HCT116 (cell line): ENCODE data around the gene ANXA5. TPM values are rescaled to one million over a fixed set of nuclear protein-coding genes. Genes with fewer than 3 reads are reported as not detected.

ENCODE experiments used
- ATAC-seq: fragments of 200-7000 bp; cut with Tn5 transposase; 2 replicates; pipeline ENCODE4 v1.9.1; 2020; ENCODE audit warnings: mild to moderate bottlenecking, moderate library complexity
- BruUV-seq: library from RNA; stranded (reverse); fragments of 400-500 nt; replicated peaks from 2 replicates; lab custom pipeline; 2021; lab: Mats Ljungman, UMichigan
- CTCF ChIA-PET: fragments of 300-600 bp; sonication (Branson Sonifier 250); formaldehyde crosslinking; loops from one replicate; lab custom pipeline; 2021; ENCODE audit warnings: antibody characterized with exemption; lab: Charles Lee
- POLR2A ChIA-PET: fragments of 300-600, 350-600 bp; sonication (Branson Sonifier 250); formaldehyde crosslinking; loops from one replicate; lab custom pipeline; 2021; ENCODE audit warnings: antibody characterized with exemption; lab: Charles Lee
- RAD21 ChIA-PET, 2 experiments: fragments of 300-600 bp; sonication (Branson Sonifier 250); formaldehyde crosslinking; loops; one replicate each; lab custom pipeline; 2023; ENCODE audit warnings: low total read pairs in 2 of 2; ENCODE audit not compliant: uncharacterized antibody in 2 of 2, unreplicated experiment in 2 of 2, low non-redundant PET in 1 of 2; lab: Charles Lee
- DNase-seq: peaks from one replicate; pipeline ENCODE4 v3.0.0-alpha.2; 2010; ENCODE audit warnings: low read depth, low spot score
- H2AFZ ChIP-seq: fragments of 200-600 bp; shearing (Covaris generic), sonication (generic); 2 replicates; pipeline ENCODE4 v1.6.1; 2017; ENCODE audit warnings: low read depth, mixed run types, mixed read lengths, antibody characterized with exemption, low read length; ENCODE audit not compliant: poor library complexity, severe bottlenecking
- H3K27ac ChIP-seq: 2 replicates; pipeline ENCODE4 v1.5.1; 2012; ENCODE audit warnings: low read depth, low read length
- H3K27me3 ChIP-seq: fragments of 200-600 bp; sonication (generic); 2 replicates; pipeline ENCODE4 v1.6.1; 2016; ENCODE audit warnings: mixed run types, low read length, mixed read lengths; ENCODE audit not compliant: insufficient read depth
- H3K36me3 ChIP-seq, 2 experiments: fragments of 200-500 bp in 1 of 2; fragments of 200-600 bp in 1 of 2; sonication (Bioruptor generic) in 1 of 2; sonication (generic) in 1 of 2; 2 replicates each; pipeline versions ENCODE4 v1.5.1 to v1.6.1; 2014 to 2016; ENCODE audit warnings: low read length in 2 of 2, inconsistent platforms in 1 of 2, mixed read lengths in 1 of 2, mixed run types in 1 of 2; ENCODE audit not compliant: insufficient read depth in 2 of 2, control insufficient read depth in 1 of 2
- H3K4me1 ChIP-seq, 2 experiments: fragments of 200-600 bp in 1 of 2; sonication (generic) in 1 of 2; 2 replicates each; pipeline versions ENCODE4 v1.5.1 to v1.6.1; 2012 to 2017; ENCODE audit warnings: low read length in 2 of 2, inconsistent platforms in 1 of 2, mild to moderate bottlenecking in 1 of 2, mixed read lengths in 1 of 2, mixed run types in 1 of 2, moderate library complexity in 1 of 2; ENCODE audit not compliant: insufficient read depth in 2 of 2, control insufficient read depth in 1 of 2
- H3K4me2 ChIP-seq: fragments of 200-600 bp; sonication (generic); 2 replicates; pipeline ENCODE4 v1.6.1; 2017; ENCODE audit warnings: mixed run types, low read length, mixed read lengths
- H3K4me3 ChIP-seq, 2 experiments: fragments of 200-600 bp in 1 of 2; sonication (generic) in 1 of 2; replicated peaks in 1 of 2; 2 replicates each; pipeline ENCODE4 v1.5.1; 2011 to 2016; ENCODE audit warnings: low read length in 2 of 2, control low read depth in 1 of 2, low read depth in 1 of 2, mild to moderate bottlenecking in 1 of 2, mixed read lengths in 1 of 2, mixed run types in 1 of 2
- H3K79me2 ChIP-seq: fragments of 200-600 bp; sonication (generic); 2 replicates; pipeline ENCODE4 v1.6.1; 2017; ENCODE audit warnings: mild to moderate bottlenecking, mixed run types, low read length, moderate library complexity, mixed read lengths; ENCODE audit not compliant: insufficient read depth
- H3K9ac ChIP-seq: fragments of 200-600 bp; sonication (generic); 2 replicates; pipeline ENCODE4 v1.6.1; 2016; ENCODE audit warnings: low read length, mixed read lengths
- H3K9me2 ChIP-seq: fragments of 200-600 bp; sonication (generic), shearing (Covaris generic); 2 replicates; pipeline ENCODE4 v1.6.1; 2017; ENCODE audit warnings: mixed run types, mild to moderate bottlenecking, moderate library complexity; ENCODE audit not compliant: insufficient read depth
- H3K9me3 ChIP-seq, 2 experiments: fragments of 200-500 bp in 1 of 2; fragments of 200-600 bp in 1 of 2; sonication (Bioruptor generic) in 1 of 2; sonication (generic) in 1 of 2; 2 replicates each; pipeline ENCODE4 v1.6.1; 2014 to 2017; ENCODE audit warnings: low read length in 2 of 2, mixed read lengths in 2 of 2, inconsistent platforms in 1 of 2, low read depth in 1 of 2, mild to moderate bottlenecking in 1 of 2, mixed run types in 1 of 2, moderate library complexity in 1 of 2; ENCODE audit not compliant: control insufficient read depth in 1 of 2, insufficient read depth in 1 of 2
- H4K20me1 ChIP-seq: fragments of 200-600 bp; sonication (generic), shearing (Covaris generic); 2 replicates; pipeline ENCODE4 v1.6.1; 2017; ENCODE audit warnings: mixed run types, mild to moderate bottlenecking, moderate library complexity; ENCODE audit not compliant: insufficient read depth
- CBX3 ChIP-seq: IDR thresholded peaks from 2 replicates; pipeline ENCODE4 v1.6.1; 2012; ENCODE audit warnings: low read depth
- CEBPB ChIP-seq: IDR thresholded peaks from 2 replicates; pipeline ENCODE4 v1.6.1; 2012; ENCODE audit warnings: low read depth
- EZH2 ChIP-seq: fragments of 200-600 bp; sonication (generic); IDR thresholded peaks from 2 replicates; pipeline ENCODE4 v1.6.1; 2017; ENCODE audit warnings: antibody characterized with exemption, mixed run types
- POLR2A ChIP-seq: IDR thresholded peaks from 2 replicates; pipeline ENCODE4 v1.7.0; 2011; ENCODE audit warnings: borderline replicate concordance; ENCODE audit not compliant: insufficient read depth, insufficient read length; ENCODE audit errors: extremely low read depth
- POLR2AphosphoS5 ChIP-seq: IDR thresholded peaks from 2 replicates; pipeline ENCODE4 v1.6.1; 2011; ENCODE audit warnings: mild to moderate bottlenecking, low read depth, low read length, moderate library complexity
- REST ChIP-seq: IDR thresholded peaks from 2 replicates; pipeline ENCODE4 v1.6.1; 2012; ENCODE audit warnings: low read depth
- SIN3A ChIP-seq: IDR thresholded peaks from 2 replicates; pipeline ENCODE4 v1.6.1; 2012; ENCODE audit warnings: low read depth
- ZBTB33 ChIP-seq: IDR thresholded peaks from 2 replicates; pipeline ENCODE4 v1.6.1; 2011; ENCODE audit warnings: mild to moderate bottlenecking, low read length, moderate library complexity; ENCODE audit not compliant: insufficient replicate concordance; ENCODE audit errors: extremely low read depth
- intact Hi-C: fragments of 100-400 bp; cut with micrococcal nuclease; formaldehyde crosslinking; loops from 2 replicates; pipeline ENCODE4 v1.10.0; 2022
- total RNA-seq: library from RNA; stranded (reverse); gene quantifications from one replicate; pipeline ENCODE4 v1.2.1, GENCODE V29; 2021; ENCODE audit not compliant: unreplicated experiment

The ANXA5 gene
- total RNA-seq, 1 experiment from 2014 or later, result 186 TPM

GRCh38 chr4:121705521-121705920 lies 8.7 kb upstream of the ANXA5 start:
- CTCF ChIA-PET, result no interaction called here

More at GRCh38 chr4:121705521-121705920, 8.7 kb upstream of the ANXA5 start:
- POLR2A ChIA-PET, result no interaction called here
- Histone ChIP-seq H3K9me3 (no peaks in the 10 kb centered on the region), H3K27me3 (no peaks in the 10 kb centered on the region), H3K27ac (no peak overlapping the region), H3K9ac (no peak overlapping the region), H3K36me3 (no peaks in the 10 kb centered on the region), H2AFZ (no peak overlapping the region), H3K4me3 (no peak overlapping the region), H3K4me2 (no peak overlapping the region), H4K20me1 (no peaks in the 10 kb centered on the region), H3K9me2 (no peaks in the 10 kb centered on the region), H3K4me1 (peaks cover 12 to 25% of the 10 kb centered on the region in 2 experiments), H3K79me2 (no peaks in the 10 kb centered on the region)
- BruUV-seq, result no TSS peak
- RAD21 ChIA-PET, result no interaction called here
- TF ChIP-seq CBX3 (no peak), POLR2AphosphoS5 (no peak), ZBTB33 (no peak), EZH2 (no peak), SIN3A (no peak), POLR2A (no peak), CEBPB (no peak), REST (no peak)
- no peak for ATAC-seq
- DNase-seq, result no peak
- intact Hi-C loops, result no loop called here
